Activated naive CD4-positive, alpha-beta T cell treated with anti-CD3 and anti-CD28 coated beads, Interleukin-2, amount 50 U/mL, for 16 hours (primary cell): ENCODE results near the gene EDEM1.
"Not testable (repeated sequence)": the region's sequence is repeated elsewhere in the genome, so short reads cannot be mapped to it uniquely, and the experiment has no call there.

Source experiments
- DNase-seq: peaks from one replicate; pipeline ENCODE4 v3.0.0-alpha.2; 2020

EDEM1 gene

DNA sequence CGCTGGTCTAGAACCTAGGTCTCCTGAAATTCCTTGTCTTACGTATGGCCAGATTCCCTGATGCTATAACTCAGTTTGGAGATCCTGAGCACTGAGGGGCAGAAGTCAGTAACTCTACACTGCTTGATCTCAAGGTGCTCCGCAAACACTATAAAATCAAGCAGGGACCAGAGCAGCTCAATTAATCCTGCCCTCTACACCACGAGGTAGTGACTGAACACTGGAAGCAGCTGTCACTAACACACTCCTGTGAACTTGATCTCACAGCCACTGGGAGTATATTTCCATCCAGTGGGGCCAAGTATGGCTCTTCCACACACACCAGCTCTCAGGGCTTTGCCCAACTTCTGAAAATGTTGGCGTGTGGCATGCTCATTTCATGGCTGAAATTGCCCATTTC is 51.0 kb downstream of the EDEM1 start:
- DNase-seq = no peak

DNA sequence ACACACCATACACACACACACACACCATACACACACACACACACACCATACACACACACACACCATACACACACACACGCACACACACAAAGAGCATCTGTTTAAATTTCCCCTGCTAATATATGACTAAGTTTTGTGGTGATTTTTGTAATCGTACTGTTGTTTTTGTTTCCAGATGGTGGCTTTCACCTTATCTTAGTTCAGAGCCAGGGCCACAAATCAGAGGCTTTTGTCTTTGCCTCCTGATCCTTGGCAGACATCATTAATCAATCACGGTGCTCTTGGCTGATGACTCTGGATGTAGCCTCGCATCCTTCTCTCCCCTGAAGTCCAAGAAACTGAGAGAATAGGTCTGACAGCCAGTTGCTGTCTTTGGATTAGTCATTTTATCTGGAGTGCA is 52.1 kb downstream of the EDEM1 start:
- no peak for DNase-seq

- no peak for DNase-seq
These were observed 53.2 kb downstream of the EDEM1 start for GRCh38 chr3:5240740-5241139.

GRCh38 chr3:5242785-5243184 is 55.3 kb downstream of the EDEM1 start:
- DNase-seq = not testable (repeated sequence)

DNA sequence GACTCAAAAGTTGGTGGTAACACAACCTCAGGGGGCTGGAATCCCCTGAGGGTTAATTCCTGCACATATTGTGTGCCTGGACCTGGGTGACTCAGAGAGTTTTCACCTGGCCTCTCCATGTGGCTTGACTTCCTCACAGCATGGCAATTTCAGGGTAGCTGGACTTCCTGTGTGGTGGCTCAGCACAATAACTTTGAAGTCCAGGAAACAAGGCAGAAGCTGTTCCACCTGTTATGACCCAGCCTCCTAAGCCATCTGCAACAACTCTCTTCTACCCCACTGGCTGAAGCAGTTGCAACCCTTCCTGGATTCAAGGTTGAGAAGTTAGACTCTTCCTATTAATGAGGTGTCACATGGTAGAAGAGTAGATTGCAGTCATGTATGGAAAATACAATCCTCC is 58.4 kb downstream of the EDEM1 start:
- no peak for DNase-seq

DNA sequence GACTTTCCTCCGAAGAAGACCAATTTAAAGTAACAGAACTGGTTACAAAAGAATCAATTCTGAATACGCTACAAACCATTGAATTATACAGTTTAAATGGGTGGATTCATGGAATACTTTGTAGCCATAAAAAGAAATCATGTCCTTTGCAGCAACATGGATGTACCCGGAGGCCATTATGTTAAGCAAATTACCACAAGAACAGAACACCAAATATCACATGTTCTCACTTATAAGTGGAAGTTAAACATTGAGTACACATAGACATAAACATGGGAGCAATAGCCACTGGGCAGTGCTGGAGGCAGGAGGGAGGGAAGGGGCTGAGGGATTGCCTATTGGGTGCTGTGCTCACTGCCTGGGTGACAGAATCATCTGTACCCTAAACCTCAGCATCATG is 61.3 kb downstream of the EDEM1 start:
- no peak for DNase-seq

DNA sequence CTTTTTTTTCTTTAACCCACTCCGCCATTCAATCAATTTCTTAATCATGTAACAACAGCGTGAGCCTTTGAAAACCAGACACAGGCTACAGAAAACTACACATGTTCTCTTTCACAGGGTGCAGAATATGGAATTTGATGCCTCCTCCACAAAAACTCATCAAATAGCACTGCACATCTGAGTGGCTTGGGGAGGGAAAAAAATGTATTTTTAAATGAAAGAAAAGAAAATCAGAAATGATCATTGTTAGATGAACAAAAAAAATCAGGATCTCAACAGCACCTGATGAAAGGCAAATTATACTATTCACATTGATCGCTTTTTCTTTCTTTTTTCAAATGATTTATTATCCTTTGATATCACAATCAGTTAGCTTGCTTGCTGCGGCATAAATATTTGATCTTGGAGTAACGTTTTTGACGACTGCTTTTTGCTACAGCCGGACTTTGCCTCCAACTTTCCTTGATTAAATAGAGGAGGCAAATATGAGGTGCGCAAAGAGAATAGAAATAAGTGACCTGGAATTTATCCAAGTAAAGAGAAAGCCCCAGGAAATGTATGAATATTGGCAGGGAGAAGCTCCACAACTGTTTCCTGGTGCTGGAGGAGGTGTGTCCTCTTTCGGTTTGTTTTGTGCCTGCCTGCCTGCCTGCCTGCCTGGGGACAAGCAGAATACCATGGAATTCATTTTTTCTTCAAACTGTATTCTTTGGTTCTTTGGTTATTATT is 63.1 kb downstream of the EDEM1 start:
- no peak for DNase-seq

DNA sequence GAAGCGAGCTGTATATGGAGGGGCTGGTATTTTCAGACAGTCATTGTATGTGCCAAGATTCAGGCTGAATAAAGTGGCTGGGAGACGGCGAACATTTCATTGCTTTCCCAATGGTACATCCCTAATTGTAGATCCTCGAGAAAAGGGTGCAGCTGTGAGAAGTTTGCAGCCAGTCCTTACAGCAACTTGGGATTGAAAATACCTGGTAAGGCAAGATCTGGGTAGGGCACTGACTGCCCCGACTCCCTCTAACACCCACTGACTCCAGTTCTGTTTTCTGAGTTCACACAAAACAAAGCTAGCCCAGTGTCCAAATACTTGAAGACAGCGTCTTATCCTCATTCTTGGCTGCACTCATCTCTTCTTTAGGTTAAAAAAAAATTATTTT is 63.7 kb downstream of the EDEM1 start:
- no peak for DNase-seq

GRCh38 chr3:5252131-5252530 is 64.6 kb downstream of the EDEM1 start:
- no peak for DNase-seq

- no peak for DNase-seq
These were observed 67.0 kb downstream of the EDEM1 start for GRCh38 chr3:5254281-5255048.

DNA sequence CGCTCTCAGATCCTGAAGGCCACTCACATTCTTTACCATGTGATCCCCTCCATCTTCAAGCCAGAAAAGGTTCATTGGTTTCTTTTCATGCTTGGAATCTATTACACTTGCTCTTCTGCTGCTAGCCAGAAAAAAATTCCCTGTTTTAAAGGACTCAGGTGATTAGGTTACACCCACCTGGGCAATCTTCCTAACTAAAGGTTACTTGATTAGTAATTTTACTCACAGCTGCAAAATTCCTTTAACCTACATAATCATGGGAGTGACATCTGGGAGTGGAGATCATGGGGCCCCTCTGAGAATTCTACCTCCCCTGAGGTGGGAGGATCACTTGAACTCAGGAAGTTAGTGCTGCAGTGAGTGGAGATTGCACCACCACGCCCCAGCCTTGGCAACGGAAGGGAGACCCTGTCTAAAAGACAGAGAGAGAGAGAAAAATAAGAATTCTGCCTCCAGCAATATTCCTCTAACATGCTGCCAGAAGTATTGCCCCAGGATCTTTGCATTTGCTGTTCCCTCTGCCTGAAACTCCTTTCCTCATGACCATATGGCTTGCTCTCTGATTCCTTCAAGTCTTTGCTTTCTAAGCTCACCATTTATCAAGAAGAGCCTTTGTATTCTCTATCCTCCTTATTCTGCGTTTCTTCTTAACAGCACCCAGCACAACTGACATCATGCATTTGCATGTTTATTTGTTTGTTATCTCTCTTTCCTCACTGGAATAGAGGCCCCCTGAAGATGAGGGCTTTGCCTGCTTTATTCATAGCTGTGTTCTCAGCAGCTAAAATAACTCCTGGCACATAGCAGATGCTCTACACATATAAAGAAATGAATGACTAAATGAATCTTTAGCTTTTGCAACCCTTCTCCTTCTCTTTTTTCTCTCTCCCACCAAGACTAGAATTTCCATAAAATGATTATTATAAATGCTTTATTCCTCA is 68.2 kb downstream of the EDEM1 start:
- no peak for DNase-seq

DNA sequence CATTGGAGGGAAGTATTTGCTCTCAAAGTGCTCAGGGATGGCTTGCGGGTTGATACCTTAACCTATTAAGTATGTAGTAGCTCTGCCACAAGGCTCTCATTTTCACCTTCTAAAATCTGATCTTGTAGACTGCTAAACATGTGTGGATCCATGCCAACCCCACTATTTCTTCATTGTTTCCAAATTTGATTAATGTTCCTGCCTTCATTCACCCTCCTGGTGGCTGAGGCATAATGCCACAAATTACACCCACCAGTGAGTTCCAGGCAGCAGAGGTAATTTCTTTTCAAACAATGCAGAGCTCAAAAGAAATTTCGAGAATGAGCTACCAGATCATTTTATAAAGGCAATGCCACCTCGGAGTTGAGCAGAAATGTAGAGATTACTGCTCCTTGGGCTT is 71.0 kb downstream of the EDEM1 start:
- DNase-seq = no peak

- no peak for DNase-seq
These were observed 73.5 kb downstream of the EDEM1 start for GRCh38 chr3:5260992-5261501.

DNA sequence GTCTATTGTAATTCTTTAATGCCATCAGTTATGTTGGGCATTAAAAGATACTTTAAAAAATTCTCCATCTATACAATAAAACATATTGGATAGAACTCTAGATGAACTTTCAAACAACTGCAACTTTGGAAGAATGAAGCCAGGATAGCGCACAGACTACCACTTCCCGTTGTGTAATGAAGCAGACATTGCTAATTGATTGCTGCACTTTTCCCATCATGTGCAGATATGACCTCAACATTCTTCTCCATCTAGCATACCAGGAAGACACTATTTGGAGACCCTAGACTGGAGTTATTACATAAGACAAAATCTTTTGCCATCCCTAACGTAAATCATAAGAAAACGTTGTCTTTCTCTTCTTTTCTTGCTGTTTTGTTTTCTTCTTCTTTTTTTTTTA is 75.0 kb downstream of the EDEM1 start:
- no peak for DNase-seq

GRCh38 chr3:5264093-5264600 is 76.6 kb downstream of the EDEM1 start:
- DNase-seq = no peak

GRCh38 chr3:5264896-5265770 is 77.6 kb downstream of the EDEM1 start:
- DNase-seq = no peak

- no peak for DNase-seq
These were observed 79.7 kb downstream of the EDEM1 start for GRCh38 chr3:5267252-5267651.

GRCh38 chr3:5267889-5268288 is 80.4 kb downstream of the EDEM1 start:
- no peak for DNase-seq
